A549 (cell line): ENCODE measurements around the gene CFAP58. TPM values are rescaled to one million over a fixed set of nuclear protein-coding genes. Genes with fewer than 3 reads are reported as not detected.

Experiments
- ATAC-seq, 2 experiments: fragments of 200-7000 bp in 1 of 2; fragments of >200 bp in 1 of 2; cut with Nextera tagmentation in 1 of 2; cut with Tn5 transposase in 1 of 2; 3 replicates each; pipeline versions ENCODE4 v1.8.0 to v1.9.1; 2018 to 2020; ENCODE audit warnings: mild to moderate bottlenecking in 1 of 2, moderate library complexity in 1 of 2
- CTCF ChIA-PET: fragments of 300-600 bp; sonication (Branson Sonifier 250); formaldehyde crosslinking; extraction: SDS; loops from one replicate; lab custom pipeline; 2021; ENCODE audit warnings: antibody characterized with exemption, inconsistent platforms; lab: Yijun Ruan, JAX
- POLR2A ChIA-PET: fragments of 350-600 bp; formaldehyde crosslinking; extraction: SDS; loops from one replicate; lab custom pipeline; 2021; ENCODE audit warnings: antibody characterized with exemption, inconsistent platforms; lab: Yijun Ruan, JAX
- DNase-seq, 2 experiments: peaks; one replicate each; pipeline versions ENCODE4 v3.0.0 to v3.0.0-alpha.2; 2011 to 2016; ENCODE audit warnings: low read depth in 1 of 2, low spot score in 1 of 2
- FAIRE-seq: peaks from 2 replicates; lab custom pipeline; 2011; peaks lifted over from hg19 to GRCh38; lab: Jason Lieb, UNC
- H3K27ac ChIP-seq, 2 experiments: fragments of >200 bp; sonication (Bioruptor Twin); formaldehyde crosslinking; 3 replicates each; pipeline ENCODE4 v1.5.1; 2016 to 2017
- H3K4me1 ChIP-seq: fragments of >200 bp; sonication (Bioruptor Twin); formaldehyde crosslinking; 3 replicates; pipeline ENCODE4 v1.6.1; 2016
- H3K4me2 ChIP-seq: fragments of >200 bp; sonication (Bioruptor Twin); formaldehyde crosslinking; 3 replicates; pipeline ENCODE4 v1.6.1; 2016
- H3K4me3 ChIP-seq: fragments of >200 bp; sonication (Bioruptor Twin); formaldehyde crosslinking; 3 replicates; pipeline ENCODE4 v1.5.1; 2016
- H3K9me3 ChIP-seq: fragments of >200 bp; sonication (Bioruptor Twin); formaldehyde crosslinking; 3 replicates; pipeline ENCODE4 v1.6.1; 2016
- ATOH8 ChIP-seq: fragments of 250-450 bp; sonication (Bioruptor Pico); IDR thresholded peaks from 2 replicates; pipeline ENCODE4 v1.5.0; 2020; ENCODE audit warnings: low read depth, mild to moderate bottlenecking, moderate library complexity
- BHLHE40 ChIP-seq: IDR thresholded peaks from 2 replicates; pipeline ENCODE4 v1.6.1; 2012; ENCODE audit warnings: low read depth, low read length, inconsistent platforms
- CBX8 ChIP-seq: fragments of 200-600 bp; sonication (generic); IDR thresholded peaks from 2 replicates; pipeline ENCODE4 v1.6.1; 2016
- CEBPB ChIP-seq, 2 experiments: fragments of >200 bp in 1 of 2; sonication (Bioruptor Twin) in 1 of 2; formaldehyde crosslinking in 1 of 2; IDR thresholded peaks; 2 replicates each; pipeline ENCODE4 v1.6.1; 2012 to 2016
- CTCF ChIP-seq: fragments of >200 bp; sonication (Bioruptor Twin); formaldehyde crosslinking; IDR thresholded peaks from 3 replicates; pipeline ENCODE4 v1.5.1; 2016
- E2F6 ChIP-seq: IDR thresholded peaks from 2 replicates; pipeline ENCODE4 v1.6.1; 2012; ENCODE audit warnings: low read depth, borderline replicate concordance
- EHF ChIP-seq: fragments of 250-450 bp; sonication (Bioruptor Pico); IDR thresholded peaks from 2 replicates; pipeline ENCODE4 v1.5.0; 2020; ENCODE audit warnings: mild to moderate bottlenecking
- ELK1 ChIP-seq: fragments of 150-350 bp; IDR thresholded peaks from 2 replicates; pipeline ENCODE4 v1.6.1; 2014; ENCODE audit warnings: low read depth, mild to moderate bottlenecking, low read length
- ESRRA ChIP-seq: fragments of 150-350 bp; IDR thresholded peaks from 2 replicates; pipeline ENCODE4 v1.6.1; 2014; ENCODE audit warnings: mild to moderate bottlenecking, low read length, borderline replicate concordance
- FOSB ChIP-seq: fragments of 250-450 bp; sonication (Bioruptor Pico); IDR thresholded peaks from 2 replicates; pipeline ENCODE4 v1.5.0; 2020; ENCODE audit warnings: mild to moderate bottlenecking, moderate library complexity
- FOSL2 ChIP-seq, 2 experiments: fragments of 450-650 bp in 1 of 2; fragments of >200 bp in 1 of 2; sonication (Bioruptor Twin) in 1 of 2; formaldehyde crosslinking; IDR thresholded peaks; 2 replicates each; pipeline versions ENCODE4 v1.5.0 to v1.6.1; 2016 to 2020; ENCODE audit warnings: mild to moderate bottlenecking in 1 of 2, moderate library complexity in 1 of 2
- FOXS1 ChIP-seq: fragments of 250-450 bp; sonication (Bioruptor Pico); IDR thresholded peaks from 2 replicates; pipeline ENCODE4 v1.5.0; 2020; ENCODE audit warnings: mild to moderate bottlenecking, moderate library complexity
- HDAC2 ChIP-seq: fragments of 200-600 bp; sonication (generic); IDR thresholded peaks from 2 replicates; pipeline ENCODE4 v1.6.1; 2016
- HES2 ChIP-seq: fragments of >200 bp; sonication (Bioruptor Twin); formaldehyde crosslinking; IDR thresholded peaks from 2 replicates; pipeline ENCODE4 v1.6.1; 2016
- HOXA7 ChIP-seq: fragments of 250-450 bp; sonication (Bioruptor Pico); IDR thresholded peaks from 2 replicates; pipeline ENCODE4 v1.5.0; 2020; ENCODE audit warnings: mild to moderate bottlenecking, moderate library complexity
- HOXB13 ChIP-seq: fragments of 250-450 bp; sonication (Bioruptor Pico); IDR thresholded peaks from 2 replicates; pipeline ENCODE4 v1.5.0; 2020; ENCODE audit warnings: low read depth, mild to moderate bottlenecking, moderate library complexity
- HOXB5 ChIP-seq: fragments of 250-450 bp; sonication (Bioruptor Pico); IDR thresholded peaks from 2 replicates; pipeline ENCODE4 v1.5.0; 2020; ENCODE audit warnings: mild to moderate bottlenecking, moderate library complexity
- KDM1A ChIP-seq: fragments of 200-600 bp; sonication (generic); IDR thresholded peaks from 2 replicates; pipeline ENCODE4 v1.6.1; 2016; ENCODE audit warnings: low read depth, mild to moderate bottlenecking
- KDM5A ChIP-seq: fragments of 200-600 bp; sonication (generic); IDR thresholded peaks from 2 replicates; pipeline ENCODE4 v1.6.1; 2016; ENCODE audit warnings: antibody characterized with exemption, mild to moderate bottlenecking
- MAFK ChIP-seq: fragments of 450-650 bp; IDR thresholded peaks from 2 replicates; pipeline ENCODE4 v1.6.1; 2014; ENCODE audit not compliant: partially characterized antibody
- MYC ChIP-seq: IDR thresholded peaks from 2 replicates; pipeline ENCODE4 v1.6.1; 2012; ENCODE audit warnings: mild to moderate bottlenecking, inconsistent platforms, low read length, improper control_type of control experiment, borderline replicate concordance
- NPAS2 ChIP-seq: fragments of 250-450 bp; sonication (Bioruptor Pico); IDR thresholded peaks from 2 replicates; pipeline ENCODE4 v1.8.0; 2022; ENCODE audit warnings: mild to moderate bottlenecking, moderate library complexity, borderline replicate concordance
- NR3C1 ChIP-seq: fragments of >200 bp; sonication (Bioruptor Twin); formaldehyde crosslinking; IDR thresholded peaks from 3 replicates; pipeline ENCODE4 v1.6.1; 2017
- PHF8 ChIP-seq: fragments of 200-600 bp; sonication (generic); IDR thresholded peaks from 2 replicates; pipeline ENCODE4 v1.6.1; 2016; ENCODE audit warnings: low read depth, mild to moderate bottlenecking, antibody characterized with exemption, moderate library complexity, borderline replicate concordance
- RARB ChIP-seq: fragments of 250-450 bp; sonication (Bioruptor Pico); IDR thresholded peaks from 2 replicates; pipeline ENCODE4 v1.8.0; 2021; ENCODE audit warnings: mild to moderate bottlenecking, moderate library complexity
- RCOR1 ChIP-seq: fragments of 150-350 bp; IDR thresholded peaks from 2 replicates; pipeline ENCODE4 v1.6.1; 2014; ENCODE audit warnings: antibody characterized with exemption, low read length, low read depth
- RNF2 ChIP-seq: fragments of 200-600 bp; sonication (generic); IDR thresholded peaks from 2 replicates; pipeline ENCODE4 v1.6.1; 2016; ENCODE audit warnings: low read depth, mild to moderate bottlenecking, antibody characterized with exemption, moderate library complexity, borderline replicate concordance
- SMC3 ChIP-seq: fragments of >200 bp; sonication (Bioruptor Twin); formaldehyde crosslinking; IDR thresholded peaks from 3 replicates; pipeline ENCODE4 v1.6.1; 2018; ENCODE audit warnings: inconsistent platforms
- ZFP36 ChIP-seq: fragments of 450-650 bp; IDR thresholded peaks from 2 replicates; pipeline ENCODE4 v1.6.1; 2014; ENCODE audit warnings: borderline replicate concordance; ENCODE audit not compliant: partially characterized antibody
- ZNF302 ChIP-seq: fragments of 250-450 bp; sonication (Bioruptor Pico); IDR thresholded peaks from 2 replicates; pipeline ENCODE4 v1.9.0; 2021; ENCODE audit warnings: inconsistent platforms, mild to moderate bottlenecking, moderate library complexity
- WGBS: methylation state at CpG from one replicate; pipeline ENCODE4 v1.1.6; 2017; ENCODE audit errors: missing lambda C conversion rate; 5-methylcytosine and 5-hydroxymethylcytosine counted together
- polyA plus RNA-seq, 4 experiments: library from polyadenylated mRNA; depleted of rRNA in 3 of 4; stranded (reverse); fragments of >200 nt; fragmentation: RNase III in 1 of 4; extraction: RNeasy Plus Mini Kit Qiagen cat#74134 plus additional on column Dnase treatment in 1 of 4; gene quantifications; 2 replicates in 3 of 4; 3 replicates in 1 of 4; pipeline ENCODE4 v1.2.3, GENCODE V29; 2011 to 2017

CFAP58 gene
- polyA plus RNA-seq, 2 of the 4 experiments (the other 2 are of a cell fraction), result 0.22 to 0.25 TPM

- no peak for TF ChIP-seq CBX8
- no peak for TF ChIP-seq ZFP36
- TF ChIP-seq BHLHE40, result no peak
- TF ChIP-seq KDM1A, result no peak
- no peak for TF ChIP-seq EHF (CRISPR knock-in tag)
- no peak for TF ChIP-seq HOXA7 (CRISPR knock-in tag)
- no peak for TF ChIP-seq HDAC2
- TF ChIP-seq NR3C1, result no peak
- TF ChIP-seq ATOH8 (CRISPR knock-in tag), result no peak
- no peak for TF ChIP-seq FOSB (CRISPR knock-in tag)
- no peak for TF ChIP-seq FOXS1
- TF ChIP-seq FOSL2 (IDR thresholded peaks at IDR 0.05), result no peak
- no peak for TF ChIP-seq FOSL2 (CRISPR knock-in tag; IDR thresholded peaks at IDR 0.05)
- no peak for TF ChIP-seq MAFK
- CTCF ChIA-PET, result interaction anchor here (1.6 kb wide), 1 partner anchor 73 kb away, joined by 3 read pairs; no protein-coding TSS in a partner anchor
- POLR2A ChIA-PET, result no interaction called here
- ATAC-seq (no peak), DNase-seq (no peak), FAIRE-seq (no peak)
- H3K9me3 ChIP-seq, result no peaks in the 10 kb centered on the region
- WGBS, result 56% methylated on average over 5 of the region's 6 CpGs
- no peaks in the 10 kb centered on the region for H3K4me1 ChIP-seq
- no peak overlapping the region for H3K4me3 ChIP-seq
- no peak overlapping the region for H3K27ac ChIP-seq
- H3K4me2 ChIP-seq, result no peak overlapping the region
These were observed 126.4 kb downstream of the CFAP58 start for GRCh38 chr10:104479906-104480593.

GRCh38 chr10:104480797-104481196 lies 127.2 kb downstream of the CFAP58 start:
- ChIA-PET CTCF (interaction anchor here (1.6 kb wide), 1 partner anchor 74 kb away, joined by 3 read pairs; no protein-coding TSS in a partner anchor), POLR2A (no interaction called here)
- WGBS, result 28% methylated on average over 3 of the region's 3 CpGs
- TF ChIP-seq NPAS2 (no peak), HOXB5 (no peak), RCOR1 (no peak), FOSL2 (IDR thresholded peaks at IDR 0.05) (no peak), FOSL2 (CRISPR knock-in tag; IDR thresholded peaks at IDR 0.05) (no peak), FOXS1 (no peak), FOSB (CRISPR knock-in tag) (no peak), RARB (no peak), CBX8 (no peak), MYC (no peak), MAFK (no peak), CEBPB (IDR thresholded peaks at IDR 0.05) (no peak)
- ATAC-seq, result no peak
- H3K9me3 ChIP-seq, result no peaks in the 10 kb centered on the region
- no peak overlapping the region for H3K4me2 ChIP-seq
- H3K4me1 ChIP-seq, result no peaks in the 10 kb centered on the region
- H3K4me3 ChIP-seq, result no peak overlapping the region
- no peak overlapping the region for H3K27ac ChIP-seq
- FAIRE-seq, result no peak
- no peak for DNase-seq

GRCh38 chr10:104483582-104483981 lies 129.9 kb downstream of the CFAP58 start:
- no peak overlapping the region for H3K4me3 ChIP-seq
- ATAC-seq, result no peak
- WGBS, result 57% methylated on average over 3 of the region's 6 CpGs
- FAIRE-seq, result no peak
- no peaks in the 10 kb centered on the region for H3K9me3 ChIP-seq
- DNase-seq, result no peak
- POLR2A ChIA-PET, result no interaction called here
- CTCF ChIA-PET, result no interaction called here
- no peak overlapping the region for H3K27ac ChIP-seq
- no peak overlapping the region for H3K4me2 ChIP-seq
- no peaks in the 10 kb centered on the region for H3K4me1 ChIP-seq
- no peak for TF ChIP-seq CBX8
- TF ChIP-seq EHF (CRISPR knock-in tag), result no peak
- TF ChIP-seq RNF2, result no peak
- no peak for TF ChIP-seq MAFK
- TF ChIP-seq HES2, result no peak
- TF ChIP-seq ESRRA, result no peak
- TF ChIP-seq PHF8, result no peak
- TF ChIP-seq HDAC2, result no peak
- TF ChIP-seq SMC3, result no peak
- no peak for TF ChIP-seq RARB
- TF ChIP-seq RCOR1, result no peak
- TF ChIP-seq HOXA7 (CRISPR knock-in tag), result no peak
- TF ChIP-seq ELK1, result no peak
- TF ChIP-seq HOXB13 (CRISPR knock-in tag), result no peak
- TF ChIP-seq CTCF, result no peak
- TF ChIP-seq KDM5A, result no peak
- no peak for TF ChIP-seq ZNF302
- TF ChIP-seq E2F6, result no peak
